Adrenal gland (tissue), 12 donors: Measurements from ENCODE around the gene MEIS1. TPM values are rescaled to one million over a fixed set of nuclear protein-coding genes. Genes with fewer than 3 reads are reported as not detected.

Source experiments
- DNase-seq, 7 donors: peaks; one replicate each; pipeline ENCODE4 v3.0.0-alpha.2; 2019 to 2020
- H3K27ac ChIP-seq, 5 donors: fragments of 200-600 bp; sonication (generic) in 4 of 5; 1 replicate in 3 of 5; 2 replicates in 2 of 5; pipeline versions ENCODE4 v1.5.1 to v1.8.0; 2016 to 2020; ENCODE audit warnings: mild to moderate bottlenecking in 1 of 5
- H3K27me3 ChIP-seq: fragments of 200-600 bp; 2 replicates; pipeline ENCODE4 v1.8.0; 2021
- H3K36me3 ChIP-seq, 2 donors: fragments of 200-600 bp; replicated peaks in 1 of 2; 1 replicate in 1 of 2; 2 replicates in 1 of 2; pipeline versions ENCODE4 v1.5.1 to v1.8.0; 2018 to 2022
- H3K4me1 ChIP-seq, 2 donors: fragments of 200-600 bp; replicated peaks in 1 of 2; 1 replicate in 1 of 2; 2 replicates in 1 of 2; pipeline versions ENCODE4 v1.5.1 to v1.8.0; 2018 to 2021
- H3K4me3 ChIP-seq, 4 donors: fragments of 200-600 bp; sonication (generic) in 3 of 4; one replicate each; pipeline ENCODE4 v1.5.1; 2016 to 2018
- H3K9me3 ChIP-seq, 3 donors: fragments of 200-600 bp; sonication (generic) in 1 of 3; replicated peaks in 1 of 3; 1 replicate in 2 of 3; 2 replicates in 1 of 3; pipeline versions ENCODE4 v1.5.1 to v1.8.0; 2016 to 2021
- CTCF ChIP-seq, 6 experiments: fragments of 450-650 bp in 4 of 6; fragments of 200-600 bp in 2 of 6; sonication (generic) in 1 of 6; IDR thresholded peaks; 1 replicate in 5 of 6; 2 replicates in 1 of 6; pipeline versions ENCODE4 v1.5.1 to v1.8.0; 2016 to 2021; ENCODE audit warnings: antibody characterized with exemption in 6 of 6, mild to moderate bottlenecking in 2 of 6, moderate library complexity in 1 of 6
- POLR2A ChIP-seq, 2 donors: fragments of 450-650 bp; IDR thresholded peaks; one replicate each; pipeline ENCODE4 v1.6.1; 2017; ENCODE audit warnings: antibody characterized with exemption in 2 of 2, mild to moderate bottlenecking in 2 of 2, moderate library complexity in 1 of 2
- WGBS, 4 donors: extraction: QIAGEN DNeasy Blood & Tissue Kit in 2 of 4; methylation state at CpG; one replicate each; pipeline versions ENCODE4 v1.1.5 to v1.1.7; 2013 to 2017; 5-methylcytosine and 5-hydroxymethylcytosine counted together
- intact Hi-C, 2 donors: fragments of 100-400 bp; cut with DNase I; formaldehyde crosslinking; loops; one replicate each; pipeline versions ENCODE4 v1.14.1 to v1.15.0; 2022 to 2023
- polyA plus RNA-seq, 3 donors: library from polyadenylated mRNA; stranded (reverse); fragments of 200-250 nt in 2 of 3; fragments of 350-450 nt in 1 of 3; fragmentation: Illumina TruSeq in 1 of 3; extraction: RNeasy Lipid Tissue Mini Kit (QIAGEN cat#74804) in 1 of 3; gene quantifications; one replicate each; pipeline ENCODE4 v1.2.3, GENCODE V29; 2013 to 2014
- total RNA-seq, 9 donors: library from RNA; depleted of rRNA in 4 of 9; stranded (reverse); fragments of >200 nt in 4 of 9; fragments of 120-200 nt in 1 of 9; fragmentation: NEBNext Ultra II Directional in 1 of 9; extraction: Animal tissue kit (Norgen Biotek cat#: 25700) in 1 of 9; gene quantifications; one replicate each; pipeline versions ENCODE4 v1.1.0 to v1.2.4, GENCODE V29; 2013 to 2023
- donor health status: healthy with polysubstance abuse.
- donor health status: Bipolar disorder and iron deficiency.
- donor health status: DM: yes; HTN: yes; CAD: no.
- donor health status: DM: no; HTN: no; CAD: no.
- donor health status: DM: no; HTN: no; CAD: no.
- donor health status: DM: yes; HTN: yes; CAD: no.

Gene MEIS1
- total and polyA plus RNA-seq, 12 donors: 56.3 to 257 (median 107) TPM

GRCh38 chr2:66531567-66531966 is 96.6 kb downstream of the MEIS1 start:
- intact Hi-C loops: no loop called here
- H3K4me3 ChIP-seq: no peak overlapping the region
- peak overlapping the region in 1 of 5 donors; percentile 5 for H3K27ac ChIP-seq
- H3K27me3 ChIP-seq: no peaks in the 10 kb centered on the region
- H3K9me3 ChIP-seq: no peaks in the 10 kb centered on the region
- H3K4me1 ChIP-seq: peaks cover 23 to 66% of the 10 kb centered on the region in 2 donors
- TF ChIP-seq POLR2A (IDR thresholded peaks at IDR 0.05): no peak
- no peak for TF ChIP-seq CTCF (IDR thresholded peaks at IDR 0.05)
- 76 to 80% (median 79%) methylated on average over 13 of the region's 13 CpGs for WGBS, 4 donors
- H3K36me3 ChIP-seq: peaks cover 0 to 14% of the 10 kb centered on the region in 2 donors
- peak in 4 of 7 donors; percentile 22 to 41 (median 34) for DNase-seq

- Histone ChIP-seq H3K9me3 (no peaks in the 10 kb centered on the region), H3K27me3 (no peaks in the 10 kb centered on the region), H3K4me1 (peaks cover 26 to 80% of the 10 kb centered on the region in 2 donors), H3K4me3 (no peak overlapping the region), H3K27ac (peak overlapping the region in 3 of 5 donors; percentile 0 to 13 (median 10)), H3K36me3 (peaks cover 0 to 19% of the 10 kb centered on the region in 2 donors)
- intact Hi-C loops: no loop called here
- 49 to 59% (median 57%) methylated on average over 11 of the region's 11 CpGs for WGBS, 4 donors
- DNase-seq: peak in 3 of 7 donors; percentile 28 to 44 (median 36)
- no peak for TF ChIP-seq POLR2A (IDR thresholded peaks at IDR 0.05)
- no peak for TF ChIP-seq CTCF (IDR thresholded peaks at IDR 0.05)
Observed at GRCh38 chr2:66532972-66533868, 98.3 kb downstream of the MEIS1 start.

- Histone ChIP-seq H3K36me3 (peaks cover 0 to 13% of the 10 kb centered on the region in 2 donors), H3K27ac (no peak overlapping the region)
- no peak for TF ChIP-seq CTCF (IDR thresholded peaks at IDR 0.05)
- TF ChIP-seq POLR2A (IDR thresholded peaks at IDR 0.05): no peak
Observed at GRCh38 chr2:66534461-66534860, 99.5 kb downstream of the MEIS1 start.

GRCh38 chr2:66535574-66536289 is 100.8 kb downstream of the MEIS1 start:
- H3K4me3 ChIP-seq: no peak overlapping the region
- DNase-seq: no peak
- H3K9me3 ChIP-seq: no peaks in the 10 kb centered on the region
- TF ChIP-seq POLR2A (IDR thresholded peaks at IDR 0.05) (no peak), CTCF (IDR thresholded peaks at IDR 0.05) (no peak)
- intact Hi-C loops: no loop called here
- 43 to 60% (median 48%) methylated on average over 3 of the region's 3 CpGs for WGBS, 4 donors
- no peaks in the 10 kb centered on the region for H3K27me3 ChIP-seq
- peaks cover 26 to 88% of the 10 kb centered on the region in 2 donors for H3K4me1 ChIP-seq
- H3K27ac ChIP-seq: peak overlapping the region in 1 of 5 donors; percentile 19
- H3K36me3 ChIP-seq: peaks cover 0 to 13% of the 10 kb centered on the region in 2 donors

More at GRCh38 chr2:66534461-66534860, 99.5 kb downstream of the MEIS1 start:
- H3K4me1 ChIP-seq: peaks cover 28 to 89% of the 10 kb centered on the region in 2 donors
- DNase-seq: no peak
- no peaks in the 10 kb centered on the region for H3K27me3 ChIP-seq
- no peak overlapping the region for H3K4me3 ChIP-seq
- WGBS, 4 donors: 77 to 89% (median 84%) methylated on average over 4 of the region's 4 CpGs
- H3K9me3 ChIP-seq: no peaks in the 10 kb centered on the region
- intact Hi-C loops: no loop called here
